K562 (cell line): Measurements from ENCODE around the gene ACOD1. TPM values are rescaled to one million over a fixed set of nuclear protein-coding genes. Genes with fewer than 3 reads are reported as not detected.

Experiments used
- ARNT ChIP-seq, 2 experiments: fragments of 450-650 bp; IDR thresholded peaks; 2 replicates each; pipeline ENCODE4 v1.6.1; 2016; ENCODE audit warnings: mild to moderate bottlenecking in 1 of 2
- BRF1 ChIP-seq: IDR thresholded peaks from 3 replicates; pipeline ENCODE4 v1.6.1; 2011; ENCODE audit warnings: borderline replicate concordance, mild to moderate bottlenecking; ENCODE audit not compliant: insufficient read length; ENCODE audit errors: extremely low read depth
- MCM3 ChIP-seq: fragments of 450-650 bp; IDR thresholded peaks from 2 replicates; pipeline ENCODE4 v1.6.1; 2016
- RB1 ChIP-seq: fragments of 450-650 bp; IDR thresholded peaks from 2 replicates; pipeline ENCODE4 v1.6.1; 2017; ENCODE audit warnings: low read depth, mild to moderate bottlenecking
- ZNF518B ChIP-seq: fragments of 250-450 bp; sonication (Bioruptor Pico); IDR thresholded peaks from 2 replicates; pipeline ENCODE4 v1.5.0; 2021; ENCODE audit warnings: mild to moderate bottlenecking, moderate library complexity
- polyA plus RNA-seq, 8 experiments: library from polyadenylated mRNA; depleted of rRNA in 4 of 8; stranded (reverse) in 5 of 8; unstranded in 3 of 8; fragments of >200 nt; fragmentation: Nextera tagmentation in 2 of 8; fragmentation: Illumina TruSeq in 1 of 8; extraction: Ambion mirVana in 2 of 8; extraction: Trizol in 1 of 8; gene quantifications; 2 replicates each; pipeline versions ENCODE4 v1.2.1 to v1.2.3, GENCODE V29; 2011 to 2014; ENCODE audit warnings: inconsistent platforms in 1 of 8, missing spikeins in 1 of 8
- total RNA-seq, 7 experiments: library from RNA; depleted of rRNA in 6 of 7; stranded (reverse); fragments of >200 nt in 6 of 7; fragmentation: Illumina TruSeq in 2 of 7; extraction: Trizol in 2 of 7; gene quantifications; 2 replicates each; pipeline versions ENCODE4 v1.2.1 to v1.2.3, GENCODE V29; 2011 to 2021; ENCODE audit warnings: low replicate concordance in 1 of 7
- TF ChIP-seq, protein P1 (sequence below): fragments of 450-650 bp; IDR thresholded peaks from 2 replicates; pipeline ENCODE4 v1.7.1; 2018; ENCODE audit warnings: mild to moderate bottlenecking, low read depth; ENCODE audit not compliant: partially characterized antibody

Gene ACOD1
- total and polyA plus RNA-seq, 9 of the 15 experiments (the other 6 are each of a cell fraction or from before 2014, with no cell fraction given): not detected

DNA sequence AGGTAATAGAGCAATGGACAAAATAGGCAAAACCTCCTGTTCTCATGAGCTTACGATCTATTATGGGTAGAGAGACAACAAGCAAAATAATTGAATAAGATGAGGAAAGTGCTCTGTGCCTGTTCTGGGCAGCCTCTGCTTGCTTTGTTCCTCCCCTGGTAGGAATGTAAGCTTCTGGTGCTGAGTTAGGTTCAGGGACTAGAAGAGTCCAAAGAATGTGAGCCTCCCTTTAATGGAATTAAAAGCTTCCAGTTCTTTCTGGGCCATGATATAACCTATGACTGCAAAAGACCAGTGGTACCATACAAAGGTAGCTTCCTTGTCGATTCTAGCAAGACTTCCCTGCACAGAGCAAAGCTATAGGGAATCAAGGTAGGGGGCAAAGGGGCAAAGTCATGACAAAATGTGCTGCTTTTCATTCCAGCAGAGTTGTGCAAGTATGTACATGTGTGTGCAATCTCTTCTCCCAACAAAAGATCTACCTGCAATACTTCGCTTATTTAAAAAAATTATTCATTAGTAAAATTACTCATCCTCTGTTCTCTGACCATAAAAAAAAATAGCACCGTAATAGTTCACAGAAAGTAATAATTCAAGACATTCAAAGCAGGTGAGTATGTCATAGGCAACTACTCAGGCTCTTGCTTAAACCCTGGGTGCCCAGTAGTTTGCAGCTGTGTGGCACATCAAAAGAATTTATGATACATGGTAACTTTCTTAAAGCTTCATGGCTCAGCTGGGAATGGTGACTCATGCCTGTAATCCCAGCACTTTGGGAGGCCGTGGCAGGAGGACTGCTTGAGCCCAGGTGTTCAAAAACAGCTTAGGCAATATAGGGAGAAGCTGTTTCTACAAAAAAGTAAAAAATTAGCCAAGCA, 21.4 kb downstream of the ACOD1 start (continued):
- TF ChIP-seq, protein P1, sequence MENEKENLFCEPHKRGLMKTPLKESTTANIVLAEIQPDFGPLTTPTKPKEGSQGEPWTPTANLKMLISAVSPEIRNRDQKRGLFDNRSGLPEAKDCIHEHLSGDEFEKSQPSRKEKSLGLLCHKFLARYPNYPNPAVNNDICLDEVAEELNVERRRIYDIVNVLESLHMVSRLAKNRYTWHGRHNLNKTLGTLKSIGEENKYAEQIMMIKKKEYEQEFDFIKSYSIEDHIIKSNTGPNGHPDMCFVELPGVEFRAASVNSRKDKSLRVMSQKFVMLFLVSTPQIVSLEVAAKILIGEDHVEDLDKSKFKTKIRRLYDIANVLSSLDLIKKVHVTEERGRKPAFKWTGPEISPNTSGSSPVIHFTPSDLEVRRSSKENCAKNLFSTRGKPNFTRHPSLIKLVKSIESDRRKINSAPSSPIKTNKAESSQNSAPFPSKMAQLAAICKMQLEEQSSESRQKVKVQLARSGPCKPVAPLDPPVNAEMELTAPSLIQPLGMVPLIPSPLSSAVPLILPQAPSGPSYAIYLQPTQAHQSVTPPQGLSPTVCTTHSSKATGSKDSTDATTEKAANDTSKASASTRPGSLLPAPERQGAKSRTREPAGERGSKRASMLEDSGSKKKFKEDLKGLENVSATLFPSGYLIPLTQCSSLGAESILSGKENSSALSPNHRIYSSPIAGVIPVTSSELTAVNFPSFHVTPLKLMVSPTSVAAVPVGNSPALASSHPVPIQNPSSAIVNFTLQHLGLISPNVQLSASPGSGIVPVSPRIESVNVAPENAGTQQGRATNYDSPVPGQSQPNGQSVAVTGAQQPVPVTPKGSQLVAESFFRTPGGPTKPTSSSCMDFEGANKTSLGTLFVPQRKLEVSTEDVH: no peak
- TF ChIP-seq ZNF518B (CRISPR knock-in tag) (no peak), BRF1 (no peak), ARNT (IDR thresholded peaks at IDR 0.05) (no peak), MCM3 (no peak), RB1 (no peak)
